ENCODE data around the gene GTPBP3.

GTPBP3 gene

DNA sequence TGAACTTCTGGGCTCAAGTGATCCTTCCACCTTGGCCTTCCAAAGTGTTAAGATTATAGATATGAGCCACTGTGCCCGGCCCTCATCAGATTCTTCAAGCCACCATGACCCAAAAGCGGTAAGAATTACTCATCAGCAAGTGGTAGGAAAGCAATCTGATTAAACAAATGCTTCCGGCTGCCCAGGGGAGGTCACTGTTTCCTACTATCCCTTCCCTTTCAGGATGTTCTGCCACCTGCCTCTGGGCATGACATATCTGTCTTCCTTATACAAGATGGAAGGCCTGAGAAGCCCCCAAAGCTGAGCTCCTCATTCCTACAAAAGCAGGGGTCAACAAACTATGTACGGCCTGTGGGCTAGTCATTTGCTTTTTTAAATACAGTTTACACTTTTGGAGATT lies 41.1 kb upstream of the GTPBP3 start:
- no peak for DNase-seq (ENCODE audit: low spot score)
- in situ Hi-C loops (cut with MboI; ENCODE audit: low pct_unique_long_range_greater_than_20kb, low sequenced_read_pairs, unreplicated experiment) = no loop called here
- TF ChIP-seq, protein P1, sequence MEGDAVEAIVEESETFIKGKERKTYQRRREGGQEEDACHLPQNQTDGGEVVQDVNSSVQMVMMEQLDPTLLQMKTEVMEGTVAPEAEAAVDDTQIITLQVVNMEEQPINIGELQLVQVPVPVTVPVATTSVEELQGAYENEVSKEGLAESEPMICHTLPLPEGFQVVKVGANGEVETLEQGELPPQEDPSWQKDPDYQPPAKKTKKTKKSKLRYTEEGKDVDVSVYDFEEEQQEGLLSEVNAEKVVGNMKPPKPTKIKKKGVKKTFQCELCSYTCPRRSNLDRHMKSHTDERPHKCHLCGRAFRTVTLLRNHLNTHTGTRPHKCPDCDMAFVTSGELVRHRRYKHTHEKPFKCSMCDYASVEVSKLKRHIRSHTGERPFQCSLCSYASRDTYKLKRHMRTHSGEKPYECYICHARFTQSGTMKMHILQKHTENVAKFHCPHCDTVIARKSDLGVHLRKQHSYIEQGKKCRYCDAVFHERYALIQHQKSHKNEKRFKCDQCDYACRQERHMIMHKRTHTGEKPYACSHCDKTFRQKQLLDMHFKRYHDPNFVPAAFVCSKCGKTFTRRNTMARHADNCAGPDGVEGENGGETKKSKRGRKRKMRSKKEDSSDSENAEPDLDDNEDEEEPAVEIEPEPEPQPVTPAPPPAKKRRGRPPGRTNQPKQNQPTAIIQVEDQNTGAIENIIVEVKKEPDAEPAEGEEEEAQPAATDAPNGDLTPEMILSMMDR (IDR thresholded peaks at IDR 0.05; ENCODE audit: extremely low read depth, insufficient read depth, missing control alignments) = no peak

DNA sequence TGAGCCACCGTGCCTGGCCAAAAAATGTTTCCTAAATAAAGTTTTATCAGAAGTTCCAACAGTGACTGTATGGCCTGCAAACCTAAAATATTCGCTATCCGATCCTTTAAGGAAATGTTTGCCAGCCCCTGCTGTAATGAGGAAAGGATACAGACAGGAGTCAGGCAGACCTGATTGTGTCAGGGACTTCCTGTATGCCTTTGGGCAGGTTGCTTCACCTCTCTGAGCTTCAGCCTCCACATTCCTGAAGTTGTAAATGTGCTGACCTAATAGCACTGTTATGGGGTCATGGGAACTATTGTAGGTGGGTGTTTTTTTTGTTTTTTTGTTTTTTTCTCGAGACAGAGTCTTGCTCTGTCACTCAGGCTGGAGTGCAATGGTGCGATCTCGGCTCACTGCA lies 40.4 kb upstream of the GTPBP3 start:
- no peak for DNase-seq (ENCODE audit: low spot score)
- in situ Hi-C loops (cut with MboI; ENCODE audit: low pct_unique_long_range_greater_than_20kb, low sequenced_read_pairs, unreplicated experiment) = no loop called here
- TF ChIP-seq, protein P1 (IDR thresholded peaks at IDR 0.05; ENCODE audit: extremely low read depth, insufficient read depth, missing control alignments) = no peak

DNA sequence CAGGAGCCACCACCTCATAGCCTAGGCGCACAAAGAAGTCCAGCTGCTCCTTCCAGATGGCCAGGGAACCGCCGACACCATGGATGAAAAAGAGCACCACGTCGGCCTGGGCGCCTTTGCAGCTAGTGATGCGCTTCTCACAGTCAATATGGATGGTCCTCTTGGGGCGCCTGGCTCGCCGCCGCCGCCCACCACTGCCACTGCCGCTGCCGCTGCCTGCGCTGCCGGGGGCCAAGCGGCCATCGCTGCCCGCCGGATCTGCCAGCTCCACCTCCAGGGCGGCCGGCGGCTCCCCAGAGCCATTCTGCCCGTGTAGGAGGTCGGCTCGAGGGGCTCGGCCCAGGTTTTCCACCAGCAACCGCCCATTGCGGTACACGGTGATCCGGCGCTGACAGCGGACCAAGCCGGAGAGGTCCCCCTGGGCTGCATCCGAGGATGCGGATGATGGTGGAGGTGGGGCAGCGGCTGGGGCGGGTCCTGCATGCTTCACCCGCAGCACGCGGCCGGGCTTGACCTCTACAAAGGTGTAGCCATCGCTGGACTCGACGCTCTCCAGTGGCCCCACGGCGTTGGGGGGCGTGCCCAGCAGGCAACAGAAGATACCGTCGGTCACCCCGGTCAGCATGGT lies 36.2 kb upstream of the GTPBP3 start:
- in situ Hi-C loops (cut with MboI; ENCODE audit: low pct_unique_long_range_greater_than_20kb, low sequenced_read_pairs, unreplicated experiment) = no loop called here
- DNase-seq (ENCODE audit: low spot score) = no peak
- TF ChIP-seq, protein P1 (IDR thresholded peaks at IDR 0.05; ENCODE audit: extremely low read depth, insufficient read depth, missing control alignments) = no peak

DNA sequence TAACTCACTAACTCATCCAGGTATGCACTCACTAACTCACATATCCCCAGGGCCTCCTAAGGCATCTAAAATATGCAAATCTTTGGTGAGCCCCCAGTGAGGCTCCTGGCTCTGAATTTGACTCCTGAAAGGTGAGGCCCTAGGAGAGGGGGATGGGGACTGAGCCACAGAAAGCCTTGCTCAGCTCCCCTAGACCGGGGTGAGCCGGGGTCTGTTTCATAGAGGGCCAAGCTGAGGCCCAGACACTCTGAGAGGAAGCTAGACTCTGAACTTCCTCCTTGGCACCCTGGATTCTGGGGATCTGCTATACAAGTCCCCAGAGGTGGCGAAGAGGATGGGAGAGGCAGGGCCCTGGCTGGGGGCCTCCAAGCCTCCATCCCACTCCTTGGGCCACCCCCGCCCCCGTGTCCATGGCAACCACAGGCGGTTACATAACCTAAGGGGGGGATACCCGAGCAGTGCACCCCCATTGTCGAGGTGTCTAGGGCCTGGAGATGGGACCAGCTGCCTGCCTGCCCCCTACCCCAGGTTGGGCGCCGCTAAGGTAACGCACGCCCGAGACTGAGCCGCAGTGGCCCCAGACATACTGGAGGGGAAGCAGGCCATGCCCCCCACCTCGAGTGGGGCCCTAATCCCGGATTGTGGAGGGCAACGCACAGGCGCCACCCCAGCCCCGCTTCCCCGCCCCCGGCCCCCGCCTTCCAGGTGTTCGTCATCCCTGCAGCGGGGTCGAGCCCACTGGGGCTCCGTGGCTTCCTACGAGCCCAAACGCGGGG lies 34.8 kb upstream of the GTPBP3 start:
- in situ Hi-C loops (cut with MboI; ENCODE audit: low pct_unique_long_range_greater_than_20kb, low sequenced_read_pairs, unreplicated experiment) = no loop called here
- DNase-seq (ENCODE audit: low spot score) = no peak
- TF ChIP-seq, protein P1 (IDR thresholded peaks at IDR 0.05; ENCODE audit: extremely low read depth, insufficient read depth, missing control alignments) = no peak

DNA sequence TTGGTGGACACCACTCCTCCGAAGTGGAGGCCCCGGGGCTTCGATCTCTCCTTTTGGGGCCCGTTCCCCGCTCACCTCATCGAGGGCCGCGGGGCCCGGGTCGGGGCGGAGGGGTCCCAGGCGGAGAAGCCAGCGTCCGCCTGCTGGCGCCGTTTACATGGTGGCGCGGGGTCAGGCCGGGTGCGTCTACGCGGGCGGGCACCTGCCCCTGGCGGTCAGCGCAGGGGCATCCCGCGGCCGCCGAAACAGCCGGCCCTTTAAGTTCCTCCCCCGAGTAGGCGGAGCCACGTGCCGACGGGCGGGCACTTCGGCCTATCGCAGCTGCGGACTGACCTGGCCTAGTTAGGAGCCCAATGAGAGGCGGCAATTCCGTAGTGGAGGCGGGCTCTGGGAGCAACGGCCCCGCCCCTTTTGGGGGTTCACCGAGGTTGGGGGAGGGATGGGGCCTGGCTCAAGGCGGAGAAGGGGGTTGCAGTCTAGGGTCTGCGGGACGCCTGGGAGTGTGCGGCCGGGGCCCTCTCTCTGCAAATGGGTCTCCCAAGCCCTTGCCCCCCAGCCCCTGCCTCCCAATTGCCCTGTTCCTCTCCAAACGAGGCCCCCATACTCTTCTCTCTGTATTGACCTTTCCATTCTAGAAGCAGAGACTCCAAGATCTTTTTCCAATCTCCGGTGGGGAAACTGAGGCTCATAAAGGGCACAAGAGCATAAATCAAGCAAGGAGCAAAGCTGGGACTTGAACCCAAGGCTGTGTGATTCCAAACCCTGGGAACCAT lies 34.0 kb upstream of the GTPBP3 start, which contains the start of gene ABHD8:
TSS of gene ABHD8 (minus strand) at position 259 of the 773 bp plus-strand sequence. CDS start 1,809 bp downstream, outside the sequence.
- in situ Hi-C loops (cut with MboI; ENCODE audit: low pct_unique_long_range_greater_than_20kb, low sequenced_read_pairs, unreplicated experiment) = no loop called here
- TF ChIP-seq, protein P1 (IDR thresholded peaks at IDR 0.05; ENCODE audit: extremely low read depth, insufficient read depth, missing control alignments) = peak; percentile 28
- peak; percentile 97 for DNase-seq (ENCODE audit: low spot score)

DNA sequence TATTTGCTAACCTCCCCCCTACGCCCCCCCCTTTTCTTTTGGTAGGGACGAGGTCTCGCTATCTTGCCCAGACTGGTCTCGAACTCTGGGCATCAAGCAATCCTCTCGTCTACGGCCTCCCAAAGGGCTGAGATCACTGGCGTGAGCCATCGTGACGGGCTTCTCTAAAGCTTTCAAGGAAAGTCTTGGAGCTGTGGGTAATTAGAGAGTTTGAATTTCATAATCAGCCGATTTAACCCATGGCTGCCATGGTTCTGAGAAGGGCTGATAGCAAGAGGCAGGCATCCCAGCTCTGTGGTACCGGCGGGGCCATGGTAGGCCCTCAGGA lies 33.4 kb upstream of the GTPBP3 start:
- in situ Hi-C loops (cut with MboI; ENCODE audit: low pct_unique_long_range_greater_than_20kb, low sequenced_read_pairs, unreplicated experiment) = no loop called here
- TF ChIP-seq, protein P1 (IDR thresholded peaks at IDR 0.05; ENCODE audit: extremely low read depth, insufficient read depth, missing control alignments) = no peak
- no peak for DNase-seq (ENCODE audit: low spot score)

All from GM13977 (cell line).